ENCODE data around the gene IER5L. TPM values are rescaled to one million over a fixed set of nuclear protein-coding genes. Genes with fewer than 3 reads are reported as not detected.
"Not testable (repeated sequence)": the region's sequence is repeated elsewhere in the genome, so short reads cannot be mapped to it uniquely, and the experiment has no call there.

Gene IER5L
- total RNA-seq, 4 donors from 2014 or later = 13.0 to 31.5 (median 25.3) TPM

GRCh38 chr9:129195606-129196005 is 17.5 kb upstream of the IER5L start:
- peaks cover 0 to 23% (median 10%) of the 10 kb centered on the region in 4 donors for H3K4me1 ChIP-seq
- no peak for DNase-seq (ENCODE audit: low spot score in 2 of 2)
- peaks cover 0 to 2% of the 10 kb centered on the region in 2 donors for H3K27me3 ChIP-seq
- 86 to 92% methylated on average over 10 of the region's 10 CpGs for WGBS, 2 donors
- no peak overlapping the region for H3K27ac ChIP-seq
- H3K9me3 ChIP-seq = peaks cover 0 to 15% (median 1%) of the 10 kb centered on the region in 4 donors
- H3K4me3 ChIP-seq = no peak overlapping the region
- TF ChIP-seq POLR2A (IDR thresholded peaks at IDR 0.05) (no peak), EP300 (IDR thresholded peaks at IDR 0.05) (no peak), CTCF (IDR thresholded peaks at IDR 0.05) (no peak)
- no peaks in the 10 kb centered on the region for H3K36me3 ChIP-seq

GRCh38 chr9:129194221-129194620 is 16.2 kb upstream of the IER5L start:
- Histone ChIP-seq H3K27me3 (peaks cover 0 to 2% of the 10 kb centered on the region in 2 donors), H3K36me3 (no peaks in the 10 kb centered on the region), H3K4me3 (no peak overlapping the region), H3K9me3 (peaks cover 0 to 9% (median 1%) of the 10 kb centered on the region in 4 donors), H3K4me1 (peaks cover 0 to 22% (median 10%) of the 10 kb centered on the region in 4 donors), H3K27ac (no peak overlapping the region)
- 45 to 64% methylated on average over 3 of the region's 3 CpGs for WGBS, 2 donors
- TF ChIP-seq CTCF (IDR thresholded peaks at IDR 0.05) (no peak), EP300 (IDR thresholded peaks at IDR 0.05) (no peak), POLR2A (IDR thresholded peaks at IDR 0.05) (no peak)
- no peak for DNase-seq (ENCODE audit: low spot score in 2 of 2)

GRCh38 chr9:129193655-129194054 is 15.6 kb upstream of the IER5L start:
- DNase-seq (ENCODE audit: low spot score in 2 of 2) = no peak
- 78 to 83% methylated on average over 7 of the region's 7 CpGs for WGBS, 2 donors
- peaks cover 0 to 16% (median 7%) of the 10 kb centered on the region in 4 donors for H3K4me1 ChIP-seq
- TF ChIP-seq POLR2A (IDR thresholded peaks at IDR 0.05) = no peak
- no peak for TF ChIP-seq CTCF (IDR thresholded peaks at IDR 0.05)
- TF ChIP-seq EP300 (IDR thresholded peaks at IDR 0.05) = no peak
- peaks cover 0 to 2% of the 10 kb centered on the region in 2 donors for H3K27me3 ChIP-seq
- peaks cover 0 to 9% (median 1%) of the 10 kb centered on the region in 4 donors for H3K9me3 ChIP-seq
- no peak overlapping the region for H3K27ac ChIP-seq
- no peaks in the 10 kb centered on the region for H3K36me3 ChIP-seq
- H3K4me3 ChIP-seq = no peak overlapping the region

GRCh38 chr9:129191234-129191633 is 13.2 kb upstream of the IER5L start:
- Histone ChIP-seq H3K9me3 (peaks cover 0 to 13% (median 1%) of the 10 kb centered on the region in 4 donors), H3K4me3 (no peak overlapping the region), H3K36me3 (no peaks in the 10 kb centered on the region), H3K4me1 (no peaks in the 10 kb centered on the region), H3K27ac (no peak overlapping the region), H3K27me3 (peaks cover 0 to 2% of the 10 kb centered on the region in 2 donors)
- WGBS, 2 donors = 90 to 91% methylated on average over 7 of the region's 7 CpGs
- no peak for DNase-seq (ENCODE audit: low spot score in 2 of 2)
- TF ChIP-seq EP300 (IDR thresholded peaks at IDR 0.05) (no peak), CTCF (IDR thresholded peaks at IDR 0.05) (no peak), POLR2A (IDR thresholded peaks at IDR 0.05) (no peak)

GRCh38 chr9:129189971-129190370 is 11.9 kb upstream of the IER5L start:
- DNase-seq (ENCODE audit: low spot score in 2 of 2); H3K36me3 ChIP-seq; H3K4me3 ChIP-seq; H3K27ac ChIP-seq; H3K27me3 ChIP-seq; H3K4me1 ChIP-seq: not testable (repeated sequence)
- 95 to 97% methylated on average over 8 of the region's 8 CpGs for WGBS, 2 donors
- H3K9me3 ChIP-seq = peaks cover 0 to 13% (median 1%) of the 10 kb centered on the region in 4 donors

GRCh38 chr9:129187042-129187441 is 9.0 kb upstream of the IER5L start:
- WGBS, 2 donors = 86 to 92% methylated on average over 1 of the region's 1 CpG
- no peak overlapping the region for H3K27ac ChIP-seq
- no peak for TF ChIP-seq EP300 (IDR thresholded peaks at IDR 0.05)
- no peak for TF ChIP-seq POLR2A (IDR thresholded peaks at IDR 0.05)
- TF ChIP-seq CTCF (IDR thresholded peaks at IDR 0.05) = no peak
- H3K27me3 ChIP-seq = no peaks in the 10 kb centered on the region
- peaks cover 0 to 7% (median under 1%) of the 10 kb centered on the region in 4 donors for H3K9me3 ChIP-seq
- DNase-seq (ENCODE audit: low spot score in 2 of 2) = no peak
- no peak overlapping the region for H3K4me3 ChIP-seq
- H3K36me3 ChIP-seq = no peaks in the 10 kb centered on the region
- H3K4me1 ChIP-seq = peaks cover 0 to 9% (median 0%) of the 10 kb centered on the region in 4 donors

Data from tibial nerve (tissue), 4 donors.